Anterior cingulate cortex (tissue), 58 donors: Measurements from ENCODE around the gene AGBL3.

ENCODE experiments used
- DNase-seq, 58 donors: peaks; one replicate each; lab custom pipeline; 2025; lab: John Stamatoyannopoulos, UW

Gene AGBL3

GRCh38 chr7:135181261-135181928 is 195.1 kb downstream of the AGBL3 start:
- DNase-seq: no peak

GRCh38 chr7:135181929-135182678 is 195.8 kb downstream of the AGBL3 start:
- no peak for DNase-seq

GRCh38 chr7:135183478-135183877 is 197.2 kb downstream of the AGBL3 start:
- DNase-seq: no peak

GRCh38 chr7:135184254-135184841 is 198.0 kb downstream of the AGBL3 start:
- no peak for DNase-seq
